A549 (cell line): Measurements from ENCODE around the gene SCN3B.

ENCODE experiments used
- CBX8 ChIP-seq: fragments of 200-600 bp; sonication (generic); IDR thresholded peaks from 2 replicates; pipeline ENCODE4 v1.6.1; 2016
- CTCF ChIP-seq: fragments of >200 bp; sonication (Bioruptor Twin); formaldehyde crosslinking; IDR thresholded peaks from 3 replicates; pipeline ENCODE4 v1.5.1; 2016
- HDAC2 ChIP-seq: fragments of 200-600 bp; sonication (generic); IDR thresholded peaks from 2 replicates; pipeline ENCODE4 v1.6.1; 2016
- HOXA7 ChIP-seq: fragments of 250-450 bp; sonication (Bioruptor Pico); IDR thresholded peaks from 2 replicates; pipeline ENCODE4 v1.5.0; 2020; ENCODE audit warnings: mild to moderate bottlenecking, moderate library complexity
- KDM5A ChIP-seq: fragments of 200-600 bp; sonication (generic); IDR thresholded peaks from 2 replicates; pipeline ENCODE4 v1.6.1; 2016; ENCODE audit warnings: antibody characterized with exemption, mild to moderate bottlenecking
- MAX ChIP-seq: IDR thresholded peaks from 2 replicates; pipeline ENCODE4 v1.6.1; 2012
- MAZ ChIP-seq: fragments of 150-350 bp; IDR thresholded peaks from 2 replicates; pipeline ENCODE4 v1.6.1; 2014; ENCODE audit warnings: antibody characterized with exemption, low read depth, low read length, borderline replicate concordance
- REST ChIP-seq: fragments of 200-600 bp; sonication (generic); IDR thresholded peaks from 2 replicates; pipeline ENCODE4 v1.6.1; 2016; ENCODE audit warnings: antibody characterized with exemption, mild to moderate bottlenecking, moderate library complexity
- RNF2 ChIP-seq: fragments of 200-600 bp; sonication (generic); IDR thresholded peaks from 2 replicates; pipeline ENCODE4 v1.6.1; 2016; ENCODE audit warnings: low read depth, mild to moderate bottlenecking, antibody characterized with exemption, moderate library complexity, borderline replicate concordance
- SMC3 ChIP-seq: fragments of >200 bp; sonication (Bioruptor Twin); formaldehyde crosslinking; IDR thresholded peaks from 3 replicates; pipeline ENCODE4 v1.6.1; 2018; ENCODE audit warnings: inconsistent platforms
- USF2 ChIP-seq: fragments of 450-650 bp; IDR thresholded peaks from 2 replicates; pipeline ENCODE4 v1.6.1; 2014; ENCODE audit warnings: antibody characterized with exemption
- ZFP36 ChIP-seq: fragments of 450-650 bp; IDR thresholded peaks from 2 replicates; pipeline ENCODE4 v1.6.1; 2014; ENCODE audit warnings: borderline replicate concordance; ENCODE audit not compliant: partially characterized antibody
- ZNF302 ChIP-seq: fragments of 250-450 bp; sonication (Bioruptor Pico); IDR thresholded peaks from 2 replicates; pipeline ENCODE4 v1.9.0; 2021; ENCODE audit warnings: inconsistent platforms, mild to moderate bottlenecking, moderate library complexity

GRCh38 chr11:123585706-123586105, 68.7 kb downstream of the SCN3B start:
- no peak for TF ChIP-seq SMC3
- no peak for TF ChIP-seq CTCF
- no peak for TF ChIP-seq HDAC2
- no peak for TF ChIP-seq REST
- TF ChIP-seq HOXA7 (CRISPR knock-in tag) = no peak
- no peak for TF ChIP-seq MAX
- no peak for TF ChIP-seq ZFP36
- no peak for TF ChIP-seq USF2
- TF ChIP-seq MAZ = no peak
- TF ChIP-seq ZNF302 (CRISPR knock-in tag) = no peak
- TF ChIP-seq CBX8 = no peak
- no peak for TF ChIP-seq KDM5A
- TF ChIP-seq RNF2 = no peak
